HL-60 (cell line): ENCODE data around the gene RAPGEF2.

Experiments
- DNase-seq, 2 experiments: peaks; one replicate each; pipeline ENCODE4 v3.0.0-alpha.2; 2010 to 2020; ENCODE audit warnings: low read depth in 1 of 2, low spot score in 1 of 2
- H3K27ac ChIP-seq: fragments of 250-450 bp; sonication (Bioruptor Pico); replicated peaks from 2 replicates; pipeline ENCODE4 v1.5.1; 2020; ENCODE audit warnings: mild to moderate bottlenecking, moderate library complexity
- H3K27me3 ChIP-seq: fragments of 250-450 bp; sonication (Bioruptor Pico); 2 replicates; pipeline ENCODE4 v1.5.1; 2021; ENCODE audit warnings: mild to moderate bottlenecking, moderate library complexity; ENCODE audit not compliant: insufficient read depth, poor library complexity, severe bottlenecking
- H3K4me3 ChIP-seq: replicated peaks from 2 replicates; pipeline ENCODE4 v1.5.1; 2011; ENCODE audit warnings: mild to moderate bottlenecking, control low read depth, low read length; ENCODE audit not compliant: insufficient read depth
- CTCF ChIP-seq: IDR thresholded peaks from one replicate; pipeline ENCODE4 v1.5.1; 2011; ENCODE audit warnings: low read length, control low read depth, inconsistent platforms; ENCODE audit not compliant: insufficient read depth
- GABPA ChIP-seq: IDR thresholded peaks from 2 replicates; pipeline ENCODE4 v1.6.1; 2012; ENCODE audit warnings: low read depth
- POLR2AphosphoS5 ChIP-seq: IDR thresholded peaks from 2 replicates; pipeline ENCODE4 v1.6.1; 2012; ENCODE audit warnings: low read depth
- SPI1 ChIP-seq: IDR thresholded peaks from 2 replicates; pipeline ENCODE4 v1.6.1; 2012; ENCODE audit warnings: low read depth, mild to moderate bottlenecking, borderline replicate concordance
- TF ChIP-seq, protein P1 (sequence below): IDR thresholded peaks from 2 replicates; pipeline ENCODE4 v1.6.1; 2012; ENCODE audit warnings: low read depth; ENCODE audit not compliant: insufficient replicate concordance

RAPGEF2 gene

DNA sequence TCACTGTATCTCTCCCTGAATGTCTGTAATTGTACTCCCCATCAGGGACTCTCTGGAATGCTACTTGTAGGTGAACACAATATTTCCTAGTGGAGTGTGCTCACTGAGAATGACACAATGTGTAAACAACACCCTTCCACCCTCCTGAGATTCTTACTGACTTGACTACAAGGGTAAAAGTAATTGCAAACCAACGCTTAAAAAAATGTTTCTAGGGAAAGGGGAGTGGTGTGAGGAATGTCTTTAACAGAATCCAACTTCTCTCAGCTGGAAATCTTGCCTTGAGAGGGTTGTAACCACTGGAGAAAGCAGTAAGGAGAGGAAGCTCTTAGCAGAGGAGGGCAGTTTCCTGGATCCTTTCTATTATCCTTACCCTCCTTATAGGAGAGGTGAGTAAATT lies 5.1 kb upstream of the RAPGEF2 start:
- Histone ChIP-seq H3K27me3 (peaks cover 8% of the 10 kb centered on the region), H3K27ac (no peak overlapping the region), H3K4me3 (no peak overlapping the region)
- no peak for DNase-seq
- TF ChIP-seq CTCF (no peak), GABPA (no peak), SPI1 (no peak), POLR2AphosphoS5 (no peak)
- TF ChIP-seq, protein P1, sequence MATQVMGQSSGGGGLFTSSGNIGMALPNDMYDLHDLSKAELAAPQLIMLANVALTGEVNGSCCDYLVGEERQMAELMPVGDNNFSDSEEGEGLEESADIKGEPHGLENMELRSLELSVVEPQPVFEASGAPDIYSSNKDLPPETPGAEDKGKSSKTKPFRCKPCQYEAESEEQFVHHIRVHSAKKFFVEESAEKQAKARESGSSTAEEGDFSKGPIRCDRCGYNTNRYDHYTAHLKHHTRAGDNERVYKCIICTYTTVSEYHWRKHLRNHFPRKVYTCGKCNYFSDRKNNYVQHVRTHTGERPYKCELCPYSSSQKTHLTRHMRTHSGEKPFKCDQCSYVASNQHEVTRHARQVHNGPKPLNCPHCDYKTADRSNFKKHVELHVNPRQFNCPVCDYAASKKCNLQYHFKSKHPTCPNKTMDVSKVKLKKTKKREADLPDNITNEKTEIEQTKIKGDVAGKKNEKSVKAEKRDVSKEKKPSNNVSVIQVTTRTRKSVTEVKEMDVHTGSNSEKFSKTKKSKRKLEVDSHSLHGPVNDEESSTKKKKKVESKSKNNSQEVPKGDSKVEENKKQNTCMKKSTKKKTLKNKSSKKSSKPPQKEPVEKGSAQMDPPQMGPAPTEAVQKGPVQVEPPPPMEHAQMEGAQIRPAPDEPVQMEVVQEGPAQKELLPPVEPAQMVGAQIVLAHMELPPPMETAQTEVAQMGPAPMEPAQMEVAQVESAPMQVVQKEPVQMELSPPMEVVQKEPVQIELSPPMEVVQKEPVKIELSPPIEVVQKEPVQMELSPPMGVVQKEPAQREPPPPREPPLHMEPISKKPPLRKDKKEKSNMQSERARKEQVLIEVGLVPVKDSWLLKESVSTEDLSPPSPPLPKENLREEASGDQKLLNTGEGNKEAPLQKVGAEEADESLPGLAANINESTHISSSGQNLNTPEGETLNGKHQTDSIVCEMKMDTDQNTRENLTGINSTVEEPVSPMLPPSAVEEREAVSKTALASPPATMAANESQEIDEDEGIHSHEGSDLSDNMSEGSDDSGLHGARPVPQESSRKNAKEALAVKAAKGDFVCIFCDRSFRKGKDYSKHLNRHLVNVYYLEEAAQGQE: no peak

GRCh38 chr4:159098482-159099127 lies 4.3 kb upstream of the RAPGEF2 start:
- Histone ChIP-seq H3K27ac (no peak overlapping the region), H3K4me3 (no peak overlapping the region), H3K27me3 (peaks cover 8% of the 10 kb centered on the region)
- no peak for TF ChIP-seq CTCF
- TF ChIP-seq, protein P1: no peak
- no peak for TF ChIP-seq SPI1
- TF ChIP-seq GABPA: no peak
- TF ChIP-seq POLR2AphosphoS5: no peak
- DNase-seq: no peak

- no peak for DNase-seq
- TF ChIP-seq POLR2AphosphoS5 (no peak), GABPA (no peak)
- TF ChIP-seq, protein P1: no peak
- H3K27me3 ChIP-seq: peaks cover 5% of the 10 kb centered on the region
- H3K4me3 ChIP-seq: peak overlapping the region; percentile 84
- no peak overlapping the region for H3K27ac ChIP-seq
Measured at GRCh38 chr4:159101988-159102621, 774 bp upstream of the RAPGEF2 start.
